HepG2 (cell line): ENCODE results near the gene CD300LB.

Experiments used
- EP300 ChIP-seq, 3 experiments: sonication (generic) in 1 of 3; formaldehyde crosslinking in 1 of 3; IDR thresholded peaks; 2 replicates each; pipeline versions ENCODE4 v1.5.1 to v1.6.1; 2011 to 2020; ENCODE audit warnings: low read depth in 2 of 3, low read length in 2 of 3, borderline replicate concordance in 1 of 3, improper control_type of control experiment in 1 of 3, mild to moderate bottlenecking in 1 of 3, missing genetic modification reagents in 1 of 3, moderate library complexity in 1 of 3
- FOSL1 ChIP-seq: sonication (generic); formaldehyde crosslinking; IDR thresholded peaks from 2 replicates; pipeline ENCODE4 v1.9.0; 2021; ENCODE audit warnings: missing genetic modification reagents, borderline replicate concordance
- FOXJ3 ChIP-seq: sonication (generic); formaldehyde crosslinking; IDR thresholded peaks from 2 replicates; pipeline ENCODE4 v1.4.0; 2020; ENCODE audit warnings: missing genetic modification reagents, mild to moderate bottlenecking, borderline replicate concordance
- PAX8 ChIP-seq: sonication (generic); formaldehyde crosslinking; IDR thresholded peaks from 2 replicates; pipeline ENCODE4 v1.8.0; 2022; ENCODE audit warnings: mild to moderate bottlenecking, missing genetic modification reagents, borderline replicate concordance
- SYNCRIP ChIP-seq: fragments of 200-400 bp; formaldehyde crosslinking; IDR thresholded peaks from 2 replicates; pipeline ENCODE4 v1.6.1; 2018; ENCODE audit warnings: mild to moderate bottlenecking, low read depth, low read length; ENCODE audit not compliant: insufficient read depth
- ZNF44 ChIP-seq: sonication (generic); formaldehyde crosslinking; IDR thresholded peaks from 2 replicates; pipeline ENCODE4 v1.5.1; 2020; ENCODE audit warnings: mild to moderate bottlenecking, missing genetic modification reagents
- TF ChIP-seq, protein P1 (sequence below): sonication (generic); formaldehyde crosslinking; IDR thresholded peaks from 2 replicates; pipeline ENCODE4 v1.5.0; 2020; ENCODE audit warnings: mild to moderate bottlenecking, missing genetic modification reagents, moderate library complexity
- TF ChIP-seq, protein P2 (sequence below): sonication (generic); formaldehyde crosslinking; IDR thresholded peaks from 2 replicates; pipeline ENCODE4 v1.5.0; 2020; ENCODE audit warnings: missing genetic modification reagents

DNA sequence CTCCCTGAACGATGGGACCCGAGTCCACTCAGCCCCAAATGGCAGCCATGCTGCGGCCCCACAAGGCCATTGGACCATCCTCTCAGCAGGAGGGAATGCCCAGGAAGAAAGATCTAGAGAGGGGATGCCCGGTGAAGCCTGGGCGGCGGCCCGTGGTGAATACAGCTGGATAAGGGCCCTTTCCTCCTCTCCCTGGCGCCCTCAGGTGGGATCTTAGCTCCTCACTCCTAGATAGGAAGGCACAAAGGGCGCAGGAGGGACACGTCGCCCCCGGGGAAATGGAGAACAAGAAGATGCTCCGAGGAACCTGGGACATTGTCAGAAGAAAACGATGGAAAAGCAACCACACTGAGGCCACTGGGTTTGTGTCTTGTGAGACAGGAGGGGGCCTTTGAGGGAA lies 12.1 kb upstream of the CD300LB start:
- TF ChIP-seq, protein P1, sequence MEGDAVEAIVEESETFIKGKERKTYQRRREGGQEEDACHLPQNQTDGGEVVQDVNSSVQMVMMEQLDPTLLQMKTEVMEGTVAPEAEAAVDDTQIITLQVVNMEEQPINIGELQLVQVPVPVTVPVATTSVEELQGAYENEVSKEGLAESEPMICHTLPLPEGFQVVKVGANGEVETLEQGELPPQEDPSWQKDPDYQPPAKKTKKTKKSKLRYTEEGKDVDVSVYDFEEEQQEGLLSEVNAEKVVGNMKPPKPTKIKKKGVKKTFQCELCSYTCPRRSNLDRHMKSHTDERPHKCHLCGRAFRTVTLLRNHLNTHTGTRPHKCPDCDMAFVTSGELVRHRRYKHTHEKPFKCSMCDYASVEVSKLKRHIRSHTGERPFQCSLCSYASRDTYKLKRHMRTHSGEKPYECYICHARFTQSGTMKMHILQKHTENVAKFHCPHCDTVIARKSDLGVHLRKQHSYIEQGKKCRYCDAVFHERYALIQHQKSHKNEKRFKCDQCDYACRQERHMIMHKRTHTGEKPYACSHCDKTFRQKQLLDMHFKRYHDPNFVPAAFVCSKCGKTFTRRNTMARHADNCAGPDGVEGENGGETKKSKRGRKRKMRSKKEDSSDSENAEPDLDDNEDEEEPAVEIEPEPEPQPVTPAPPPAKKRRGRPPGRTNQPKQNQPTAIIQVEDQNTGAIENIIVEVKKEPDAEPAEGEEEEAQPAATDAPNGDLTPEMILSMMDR (CRISPR knock-in tag) = no peak
- TF ChIP-seq PAX8 (CRISPR knock-in tag) = no peak
- no peak for TF ChIP-seq FOXJ3 (CRISPR knock-in tag)
- TF ChIP-seq, protein P2, sequence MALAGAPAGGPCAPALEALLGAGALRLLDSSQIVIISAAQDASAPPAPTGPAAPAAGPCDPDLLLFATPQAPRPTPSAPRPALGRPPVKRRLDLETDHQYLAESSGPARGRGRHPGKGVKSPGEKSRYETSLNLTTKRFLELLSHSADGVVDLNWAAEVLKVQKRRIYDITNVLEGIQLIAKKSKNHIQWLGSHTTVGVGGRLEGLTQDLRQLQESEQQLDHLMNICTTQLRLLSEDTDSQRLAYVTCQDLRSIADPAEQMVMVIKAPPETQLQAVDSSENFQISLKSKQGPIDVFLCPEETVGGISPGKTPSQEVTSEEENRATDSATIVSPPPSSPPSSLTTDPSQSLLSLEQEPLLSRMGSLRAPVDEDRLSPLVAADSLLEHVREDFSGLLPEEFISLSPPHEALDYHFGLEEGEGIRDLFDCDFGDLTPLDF = no peak
- TF ChIP-seq EP300 (IDR thresholded peaks at IDR 0.05; ENCODE audit: low read depth in 2 of 2, low read length in 2 of 2) = no peak
- no peak for TF ChIP-seq EP300 (CRISPR knock-in tag; IDR thresholded peaks at IDR 0.05; ENCODE audit: borderline replicate concordance)
- TF ChIP-seq ZNF44 (CRISPR knock-in tag) = no peak
- no peak for TF ChIP-seq SYNCRIP
- TF ChIP-seq FOSL1 (CRISPR knock-in tag) = no peak
